ENCODE results near the gene SDF4. TPM values are rescaled to one million over a fixed set of nuclear protein-coding genes. Genes with fewer than 3 reads are reported as not detected.
A peak's percentile ranks its signal among the peaks of the same experiment; 100 is the strongest.

SDF4 gene
- total and polyA plus RNA-seq, 11 donors = 102 to 212 (median 120) TPM

- Histone ChIP-seq H3K27me3 (peaks cover 0 to 4% (median 0%) of the 10 kb centered on the region in 9 donors), H3K4me3 (peak overlapping the region; percentile 3 to 64 (median 52)), H3K9me3 (no peaks in the 10 kb centered on the region), H3K27ac (peak overlapping the region in 11 of 12 donors; percentile 23 to 86 (median 81)), H3K4me1 (peaks cover 0 to 56% (median 27%) of the 10 kb centered on the region in 12 donors), H3K36me3 (peaks cover 0 to 24% (median 15%) of the 10 kb centered on the region in 9 donors)
- intact Hi-C loops (cut with DNase I) = loop anchor here in 1 of 10 donors (2.0 kb wide), 1 partner anchor 54 kb away; no protein-coding TSS in a partner anchor
- TF ChIP-seq POLR2A (IDR thresholded peaks at IDR 0.05) = no peak
- no peak for TF ChIP-seq CTCF (IDR thresholded peaks at IDR 0.05)
- peak; percentile 21 to 78 (median 44) for ATAC-seq
- WGBS, 4 donors = 44 to 64% (median 45%) methylated on average over 16 to 24 of the region's 24 CpGs
- DNase-seq = peak; percentile 64 to 86 (median 74)
These were observed 18.9 kb downstream of the SDF4 start for GRCh38 chr1:1212780-1213344.

GRCh38 chr1:1211541-1212441, 20.0 kb downstream of the SDF4 start:
- H3K27me3 ChIP-seq = peaks cover 2 to 15% (median 10%) of the 10 kb centered on the region in 9 donors
- DNase-seq = peak in 4 of 5 donors; percentile 3 to 63 (median 23)
- H3K36me3 ChIP-seq = peaks cover 0 to 13% (median 4%) of the 10 kb centered on the region in 9 donors
- WGBS, 4 donors = 77 to 83% (median 80%) methylated on average over 20 to 28 of the region's 28 CpGs
- no peak for ATAC-seq
- intact Hi-C loops (cut with DNase I) = loop anchor here in 1 of 10 donors (2.0 kb wide), 1 partner anchor 53 kb away; no protein-coding TSS in a partner anchor
- no peak for TF ChIP-seq CTCF (IDR thresholded peaks at IDR 0.05)
- TF ChIP-seq POLR2A (IDR thresholded peaks at IDR 0.05) = no peak
- H3K27ac ChIP-seq = peak overlapping the region in 2 of 12 donors; percentile 42 to 86
- H3K4me1 ChIP-seq = peaks cover 0 to 66% (median 28%) of the 10 kb centered on the region in 12 donors
- peak overlapping the region in 9 of 12 donors; percentile 21 to 64 (median 54) for H3K4me3 ChIP-seq
- no peaks in the 10 kb centered on the region for H3K9me3 ChIP-seq

- WGBS, 4 donors = 93 to 94% (median 94%) methylated on average over 26 to 31 of the region's 31 CpGs
- intact Hi-C loops (cut with DNase I) = no loop called here
- peaks cover 0 to 68% (median 30%) of the 10 kb centered on the region in 12 donors for H3K4me1 ChIP-seq
- no peak overlapping the region for H3K27ac ChIP-seq
- peaks cover 8 to 23% (median 19%) of the 10 kb centered on the region in 9 donors for H3K27me3 ChIP-seq
- TF ChIP-seq POLR2A (IDR thresholded peaks at IDR 0.05) (no peak), CTCF (IDR thresholded peaks at IDR 0.05) (no peak)
- ATAC-seq = no peak
- H3K4me3 ChIP-seq = no peak overlapping the region
- no peaks in the 10 kb centered on the region for H3K9me3 ChIP-seq
- H3K36me3 ChIP-seq = peaks cover 0 to 4% (median 0%) of the 10 kb centered on the region in 9 donors
- peak in 4 of 5 donors; percentile 7 to 64 (median 20) for DNase-seq
These were observed 20.9 kb downstream of the SDF4 start for GRCh38 chr1:1210726-1211540.

Measured in heart left ventricle (tissue), 16 donors.